AG04450 (cell line): ENCODE measurements around the gene TRAF3IP3. TPM values are rescaled to one million over a fixed set of nuclear protein-coding genes. Genes with fewer than 3 reads are reported as not detected.

ENCODE experiments used
- CTCF ChIA-PET: fragments of 300-600, 350-600 bp; formaldehyde crosslinking; extraction: SDS; loops from one replicate; lab custom pipeline; 2022; ENCODE audit warnings: antibody characterized with exemption, inconsistent platforms; lab: Charles Lee
- POLR2A ChIA-PET: fragments of 350-600 bp; formaldehyde crosslinking; extraction: SDS; loops from one replicate; lab custom pipeline; 2021; ENCODE audit warnings: antibody characterized with exemption, inconsistent platforms; lab: Yijun Ruan, JAX
- DNase-seq: peaks from one replicate; pipeline ENCODE4 v3.0.0-alpha.2; 2011; ENCODE audit warnings: low read depth, low spot score
- H3K27ac ChIP-seq: one replicate; pipeline ENCODE4 v1.5.1; 2012; ENCODE audit warnings: low read depth, low read length, control low read depth
- H3K27me3 ChIP-seq: one replicate; pipeline ENCODE4 v1.6.0; 2012; ENCODE audit warnings: low read length; ENCODE audit not compliant: control insufficient read depth, insufficient read depth
- H3K4me3 ChIP-seq: 2 replicates; pipeline ENCODE4 v1.5.1; 2011; ENCODE audit warnings: mild to moderate bottlenecking, low read depth, low read length, control low read depth
- H3K9me3 ChIP-seq: 2 replicates; pipeline ENCODE4 v1.5.1; 2012; ENCODE audit warnings: low read length; ENCODE audit not compliant: control insufficient read depth, insufficient read depth
- CTCF ChIP-seq: IDR thresholded peaks from 2 replicates; pipeline ENCODE4 v1.5.1; 2011; ENCODE audit warnings: low read depth, low read length, control low read depth, inconsistent platforms
- polyA plus RNA-seq: library from polyadenylated mRNA; depleted of rRNA; stranded (reverse); fragments of >200 nt; gene quantifications from 2 replicates; pipeline ENCODE4 v1.2.3, GENCODE V29; 2011

TRAF3IP3 gene
- polyA plus RNA-seq, 1 experiment = 0.10 TPM

DNA sequence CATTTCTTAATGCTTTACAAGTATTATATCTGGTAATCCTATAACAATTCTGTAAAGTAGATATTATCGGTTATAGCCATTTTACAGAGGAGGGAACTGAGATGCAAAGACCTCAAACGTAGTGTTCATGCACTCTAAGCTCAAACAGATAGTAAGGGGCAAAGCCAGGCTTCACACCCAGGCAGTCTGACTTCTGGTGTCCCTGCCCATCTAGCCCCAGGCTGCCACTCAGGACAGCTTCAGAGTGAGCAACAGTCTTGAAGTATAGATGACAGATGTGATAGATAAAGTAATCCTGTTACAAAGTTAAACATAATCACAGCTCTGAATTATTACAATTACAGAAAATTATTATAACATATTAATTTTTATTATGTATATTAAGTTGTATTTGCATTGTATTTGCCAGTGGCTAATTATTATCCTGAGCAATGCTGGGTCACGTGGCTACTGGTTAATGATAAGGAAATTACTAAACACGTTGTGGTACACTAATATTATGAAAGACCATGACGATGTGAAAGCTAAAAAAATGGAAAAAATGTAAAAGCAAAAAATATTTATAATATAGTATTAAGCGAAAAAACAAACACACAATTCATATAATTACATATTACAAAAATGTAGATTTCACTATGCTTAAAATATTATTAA is 6.1 kb upstream of the TRAF3IP3 start:
- Histone ChIP-seq H3K4me3 (no peak overlapping the region), H3K27me3 (no peaks in the 10 kb centered on the region), H3K27ac (no peak overlapping the region), H3K9me3 (no peaks in the 10 kb centered on the region; the same call in 1 of the 2 replicates)
- no peak for TF ChIP-seq CTCF
- POLR2A ChIA-PET = no interaction called here
- CTCF ChIA-PET = interaction anchor here (0.7 to 3.7 kb wide), 11 partner anchors 14 to 189 kb away, joined by 3 to 34 read pairs (median 8); partner anchors contain the start of gene CAMK1G
- no peak for DNase-seq

DNA sequence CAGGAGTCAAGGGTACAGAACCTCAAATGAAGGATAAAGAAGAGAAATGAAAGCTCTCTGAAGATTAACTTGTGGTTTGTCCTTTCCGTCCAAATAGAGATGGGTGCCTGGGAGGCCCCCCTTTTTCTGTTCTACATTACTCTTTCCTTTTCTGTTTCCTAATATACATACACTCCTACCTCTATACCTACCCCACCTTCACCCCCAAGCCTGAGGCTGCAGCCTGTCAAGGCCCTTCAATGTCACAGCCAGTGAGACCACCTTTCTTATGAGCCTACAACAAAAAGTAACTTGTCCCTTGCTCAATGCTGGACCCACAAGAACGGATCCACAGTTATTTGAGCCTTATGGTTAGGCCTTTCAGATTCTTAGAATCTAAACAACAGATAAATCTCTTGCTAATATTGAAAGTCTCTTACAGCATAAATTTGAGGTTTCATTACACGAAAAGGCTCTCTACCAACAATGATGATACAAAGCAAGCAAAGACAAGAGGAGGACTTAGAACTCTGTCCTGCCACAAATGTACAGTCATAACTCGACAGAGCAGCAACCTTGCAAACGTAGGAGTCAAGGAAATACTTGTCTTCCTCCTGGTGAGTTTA is 4.1 kb upstream of the TRAF3IP3 start:
- ChIA-PET CTCF (interaction anchor here (1.4 kb wide), 1 partner anchor 17 kb away, joined by 4 read pairs; no protein-coding TSS in a partner anchor), POLR2A (no interaction called here)
- Histone ChIP-seq H3K27ac (no peak overlapping the region), H3K4me3 (no peak overlapping the region), H3K9me3 (no peaks in the 10 kb centered on the region; the same call in 1 of the 2 replicates), H3K27me3 (no peaks in the 10 kb centered on the region)
- TF ChIP-seq CTCF = no peak
- no peak for DNase-seq

- Histone ChIP-seq H3K9me3 (no peaks in the 10 kb centered on the region), H3K27ac (no peak overlapping the region), H3K27me3 (no peaks in the 10 kb centered on the region), H3K4me3 (no peak overlapping the region)
- TF ChIP-seq CTCF = no peak
- no peak for DNase-seq
- ChIA-PET POLR2A (no interaction called here), CTCF (interaction anchor here (1.4 kb wide), 1 partner anchor 16 kb away, joined by 4 read pairs; no protein-coding TSS in a partner anchor)
Measured at GRCh38 chr1:209752890-209753289, 3.0 kb upstream of the TRAF3IP3 start.

- POLR2A ChIA-PET = no interaction called here
- no peak for TF ChIP-seq CTCF
- no peak for DNase-seq
- H3K27ac ChIP-seq = no peak overlapping the region
- H3K4me3 ChIP-seq = no peak overlapping the region
- H3K27me3 ChIP-seq = peaks cover 5% of the 10 kb centered on the region
- H3K9me3 ChIP-seq = no peaks in the 10 kb centered on the region; the same call in 1 of the 2 replicates
- CTCF ChIA-PET = interaction anchor here (0.9 to 1.3 kb wide), 2 partner anchors 68 to 153 kb away, joined by 4 to 5 read pairs; no protein-coding TSS in a partner anchor
Measured at GRCh38 chr1:209755256-209755655, 597 bp upstream of the TRAF3IP3 start.
